ENCODE results near the gene NBL1. TPM values are rescaled to one million over a fixed set of nuclear protein-coding genes. Genes with fewer than 3 reads are reported as not detected.
A peak's percentile ranks its signal among the peaks of the same experiment; 100 is the strongest.

NBL1 gene
- total RNA-seq, 2 donors from 2014 or later, result 268 to 514 TPM

GRCh38 chr1:19657511-19657910, 13.4 kb downstream of the NBL1 start:
- Histone ChIP-seq H3K4me3 (no peak overlapping the region), H3K9me3 (no peaks in the 10 kb centered on the region), H3K36me3 (peaks cover 6% of the 10 kb centered on the region in 2 donors), H3K27ac (no peak overlapping the region), H3K4me1 (replicated peaks) (peaks cover 5% of the 10 kb centered on the region), H3K27me3 (replicated peaks; ENCODE audit: insufficient read depth) (no peaks in the 10 kb centered on the region)
- TF ChIP-seq POLR2AphosphoS5 (IDR thresholded peaks at IDR 0.05) (no peak), POLR2A (IDR thresholded peaks at IDR 0.05) (no peak), CTCF (IDR thresholded peaks at IDR 0.05) (no peak)
- intact Hi-C loops (cut with DNase I), result no loop called here
- no peak for DNase-seq (ENCODE audit: low spot score)
- 65% methylated on average over 10 of the region's 10 CpGs for WGBS

- Histone ChIP-seq H3K4me3 (no peak overlapping the region), H3K36me3 (peaks cover 6% of the 10 kb centered on the region in 2 donors), H3K4me1 (replicated peaks) (peaks cover 5% of the 10 kb centered on the region), H3K9me3 (no peaks in the 10 kb centered on the region), H3K27ac (no peak overlapping the region), H3K27me3 (replicated peaks; ENCODE audit: insufficient read depth) (no peaks in the 10 kb centered on the region)
- intact Hi-C loops (cut with DNase I), result no loop called here
- DNase-seq (ENCODE audit: low spot score), result no peak
- TF ChIP-seq POLR2AphosphoS5 (IDR thresholded peaks at IDR 0.05), result no peak
- TF ChIP-seq POLR2A (IDR thresholded peaks at IDR 0.05), result no peak
- TF ChIP-seq CTCF (IDR thresholded peaks at IDR 0.05), result no peak
- WGBS, result 90% methylated on average over 8 of the region's 13 CpGs
Observed at GRCh38 chr1:19658186-19658585, 14.1 kb downstream of the NBL1 start.

- 8% methylated on average over 9 of the region's 9 CpGs for WGBS
- no peak for TF ChIP-seq POLR2AphosphoS5 (IDR thresholded peaks at IDR 0.05)
- TF ChIP-seq CTCF (IDR thresholded peaks at IDR 0.05), result peak; percentile 58 to 87 (median 64)
- Histone ChIP-seq H3K36me3 (peaks cover under 1 to 3% of the 10 kb centered on the region in 2 donors), H3K9me3 (no peaks in the 10 kb centered on the region), H3K27me3 (replicated peaks; ENCODE audit: insufficient read depth) (peaks cover 12% of the 10 kb centered on the region), H3K4me1 (replicated peaks) (no peaks in the 10 kb centered on the region), H3K27ac (no peak overlapping the region), H3K4me3 (no peak overlapping the region)
- no peak for DNase-seq (ENCODE audit: low spot score)
- intact Hi-C loops (cut with DNase I), result loop anchor here (5.0 kb wide), 1 partner anchor 41 kb away; no protein-coding TSS in a partner anchor
Observed at GRCh38 chr1:19661721-19662228, 17.7 kb downstream of the NBL1 start.

GRCh38 chr1:19662313-19662712, 18.2 kb downstream of the NBL1 start:
- Histone ChIP-seq H3K9me3 (no peaks in the 10 kb centered on the region), H3K27ac (no peak overlapping the region), H3K4me3 (no peak overlapping the region), H3K4me1 (replicated peaks) (no peaks in the 10 kb centered on the region), H3K27me3 (replicated peaks; ENCODE audit: insufficient read depth) (peaks cover 12% of the 10 kb centered on the region), H3K36me3 (no peaks in the 10 kb centered on the region)
- WGBS, result 53% methylated on average over 3 of the region's 3 CpGs
- no peak for DNase-seq (ENCODE audit: low spot score)
- TF ChIP-seq POLR2AphosphoS5 (IDR thresholded peaks at IDR 0.05), result no peak
- intact Hi-C loops (cut with DNase I), result loop anchor here (5.0 kb wide), 1 partner anchor 40 kb away; no protein-coding TSS in a partner anchor

- 2% methylated on average over 71 of the region's 80 CpGs for WGBS
- Histone ChIP-seq H3K36me3 (no peaks in the 10 kb centered on the region), H3K9me3 (no peaks in the 10 kb centered on the region), H3K27me3 (replicated peaks; ENCODE audit: insufficient read depth) (peaks cover 12% of the 10 kb centered on the region), H3K27ac (no peak within 1 kb of the TSS), H3K4me3 (peak within 1 kb of the TSS; percentile 10 to 32), H3K4me1 (replicated peaks) (no peaks in the 10 kb centered on the region)
- DNase-seq (ENCODE audit: low spot score), result no peak
- intact Hi-C loops (cut with DNase I), result loop anchor here (5.0 kb wide), 1 partner anchor 38 kb away; no protein-coding TSS in a partner anchor
- no peak for TF ChIP-seq POLR2AphosphoS5 (IDR thresholded peaks at IDR 0.05)
- no peak for TF ChIP-seq POLR2A (IDR thresholded peaks at IDR 0.05)
- TF ChIP-seq CTCF (IDR thresholded peaks at IDR 0.05), result no peak
Observed at GRCh38 chr1:19664453-19665185, 20.5 kb downstream of the NBL1 start, which contains the start of gene HTR6. Gene HTR6, plus strand, starts transcription at chr1:19664875. Its CDS starts 879 bp downstream, at chr1:19665754.
